ENCODE measurements around the gene DNAAF3.

DNAAF3 gene

GRCh38 chr19:55111238-55111831 lies 55.1 kb downstream of the DNAAF3 start:
- DNase-seq = no peak

DNA sequence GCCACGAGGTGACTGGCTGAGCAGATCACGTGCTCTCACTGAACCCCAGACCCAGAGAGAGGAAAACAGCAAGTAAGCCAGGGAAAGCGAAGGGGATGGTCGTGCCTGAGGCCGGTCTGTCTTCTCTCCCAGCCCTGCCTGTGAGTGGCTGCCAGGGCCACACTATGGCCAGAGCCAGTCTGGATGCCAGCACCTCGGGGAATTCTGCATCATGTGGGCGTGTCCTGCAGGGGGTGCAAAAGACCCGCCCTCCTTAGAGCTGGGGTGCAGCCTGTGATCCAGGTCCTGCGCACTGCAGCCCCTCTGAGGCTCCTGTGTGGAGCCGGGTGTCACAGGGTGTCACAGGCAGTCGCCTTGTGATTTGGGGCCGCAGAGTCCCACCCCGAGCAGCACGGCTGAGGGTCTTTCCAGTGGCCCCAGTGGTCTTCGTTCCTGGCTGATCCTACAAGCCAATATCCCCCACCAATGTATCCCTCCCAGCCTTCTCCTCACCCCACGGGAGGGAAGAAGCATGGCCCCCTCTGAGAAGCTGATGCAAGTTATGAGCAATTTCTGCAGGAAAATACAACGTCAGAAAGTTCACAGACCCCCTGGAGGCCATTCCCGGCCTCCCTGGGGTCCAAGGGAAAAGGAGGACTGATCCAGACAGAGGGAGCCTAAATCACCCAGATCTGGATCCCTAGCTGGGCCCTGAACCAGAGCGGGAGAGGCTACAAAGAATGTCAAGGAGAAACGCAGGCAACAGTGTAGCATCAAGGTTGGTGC lies 56.7 kb downstream of the DNAAF3 start:
- Mint-ChIP-seq H3K27ac (no peak overlapping the region), H3K4me1 (peaks cover 20 to 29% of the 10 kb centered on the region in 2 donors), H3K9me3 (no peaks in the 10 kb centered on the region), H3K4me3 (no peak overlapping the region), H3K27me3 (no peaks in the 10 kb centered on the region), H3K36me3 (peaks cover 28 to 47% of the 10 kb centered on the region in 2 donors)
- DNase-seq = no peak
- no peak for ATAC-seq (replicated peaks)

More at GRCh38 chr19:55111238-55111831, 55.1 kb downstream of the DNAAF3 start:
- Mint-ChIP-seq H3K4me1 (peaks cover 30 to 44% of the 10 kb centered on the region in 2 donors), H3K27me3 (no peaks in the 10 kb centered on the region), H3K27ac (no peak overlapping the region), H3K36me3 (peaks cover 30 to 42% of the 10 kb centered on the region in 2 donors), H3K4me3 (no peak overlapping the region), H3K9me3 (no peaks in the 10 kb centered on the region)
- no peak for ATAC-seq (replicated peaks)

Measured in stimulated activated naive B cell treated with anti-CD40 and anti-IgM and Interleukin-4, amounts not matched to agents 10 μg/mL and 1 μg/mL and 100 μg/mL, for 72 hours (primary cell).